Esophagus muscularis mucosa (tissue), 4 donors: ENCODE data around the gene LHFPL6. TPM values are rescaled to one million over a fixed set of nuclear protein-coding genes. Genes with fewer than 3 reads are reported as not detected.
A peak's percentile ranks its signal among the peaks of the same experiment; 100 is the strongest.

Experiments used
- DNase-seq: peaks from one replicate; pipeline ENCODE4 v3.0.0-alpha.2; 2017; ENCODE audit errors: extremely low spot score
- H3K27ac ChIP-seq, 4 donors: fragments of 200-600 bp; sonication (generic); replicated peaks in 1 of 4; 1 replicate in 3 of 4; 2 replicates in 1 of 4; pipeline ENCODE4 v1.5.1; 2016 to 2019; ENCODE audit warnings: mild to moderate bottlenecking in 1 of 4
- H3K27me3 ChIP-seq, 4 donors: fragments of 200-600 bp; sonication (generic); one replicate each; pipeline versions ENCODE4 v1.5.1 to v1.6.0; 2016 to 2019
- H3K36me3 ChIP-seq, 4 donors: fragments of 200-600 bp; sonication (generic); one replicate each; pipeline ENCODE4 v1.5.1; 2016 to 2019
- H3K4me1 ChIP-seq, 4 donors: fragments of 200-600 bp; sonication (generic); one replicate each; pipeline ENCODE4 v1.5.1; 2016 to 2019
- H3K4me3 ChIP-seq, 4 donors: fragments of 200-600 bp; sonication (generic); 1 replicate in 2 of 4; 2 replicates in 2 of 4; pipeline ENCODE4 v1.5.1; 2016 to 2019; ENCODE audit warnings: mild to moderate bottlenecking in 4 of 4, moderate library complexity in 1 of 4
- H3K9me3 ChIP-seq, 4 donors: fragments of 200-600 bp; sonication (generic); 1 replicate in 3 of 4; 2 replicates in 1 of 4; pipeline ENCODE4 v1.5.1; 2016 to 2019
- CTCF ChIP-seq, 3 experiments: fragments of 200-600 bp in 2 of 3; fragments of 450-650 bp in 1 of 3; sonication (generic) in 2 of 3; IDR thresholded peaks; one replicate each; pipeline ENCODE4 v1.5.1; 2017 to 2019; ENCODE audit warnings: antibody characterized with exemption in 3 of 3, mild to moderate bottlenecking in 2 of 3, moderate library complexity in 1 of 3
- EP300 ChIP-seq: sonication (generic); formaldehyde crosslinking; IDR thresholded peaks from one replicate; pipeline ENCODE4 v1.6.1; 2017; ENCODE audit warnings: antibody characterized with exemption
- POLR2A ChIP-seq: fragments of 450-650 bp; IDR thresholded peaks from one replicate; pipeline ENCODE4 v1.6.1; 2017; ENCODE audit warnings: antibody characterized with exemption, moderate library complexity, mild to moderate bottlenecking, low read depth
- POLR2AphosphoS5 ChIP-seq, 2 donors: sonication (generic); formaldehyde crosslinking; IDR thresholded peaks; one replicate each; pipeline ENCODE4 v1.6.1; 2017; ENCODE audit warnings: antibody characterized with exemption in 2 of 2
- WGBS: methylation state at CpG from one replicate; pipeline ENCODE4 v1.1.5; 2018; 5-methylcytosine and 5-hydroxymethylcytosine counted together
- intact Hi-C: fragments of 100-400 bp; cut with DNase I; formaldehyde crosslinking; loops from one replicate; pipeline ENCODE4 v1.15.1; 2023
- total RNA-seq, 4 donors: library from RNA; depleted of rRNA; stranded (reverse); fragments of >200 nt; gene quantifications; one replicate each; pipeline versions ENCODE4 v1.1.0 to v1.2.1, GENCODE V29; 2016

LHFPL6 gene
- total RNA-seq, 4 donors from 2014 or later: 55.6 to 75.9 (median 72.0) TPM

- H3K27ac ChIP-seq: no peak overlapping the region
- no peak for DNase-seq
- H3K36me3 ChIP-seq: no peaks in the 10 kb centered on the region
- intact Hi-C loops: no loop called here
- H3K4me1 ChIP-seq: peaks cover 32 to 42% (median 37%) of the 10 kb centered on the region in 4 donors
- H3K9me3 ChIP-seq: no peaks in the 10 kb centered on the region
- H3K27me3 ChIP-seq: no peaks in the 10 kb centered on the region
- H3K4me3 ChIP-seq: no peak overlapping the region
- whole genome bisulfite sequencing: 83% methylated on average over 1 of the region's 1 CpG
- TF ChIP-seq EP300: no peak
- no peak for TF ChIP-seq POLR2A
- no peak for TF ChIP-seq CTCF (IDR thresholded peaks at IDR 0.05)
- TF ChIP-seq POLR2AphosphoS5 (IDR thresholded peaks at IDR 0.05): no peak
Measured at GRCh38 chr13:39525506-39525905, 77.5 kb downstream of the LHFPL6 start.

- no peaks in the 10 kb centered on the region for H3K36me3 ChIP-seq
Measured at GRCh38 chr13:39524795-39525194, 78.2 kb downstream of the LHFPL6 start.

GRCh38 chr13:39522329-39522728, 80.7 kb downstream of the LHFPL6 start:
- WGBS: 100% methylated on average over 4 of the region's 4 CpGs

More at GRCh38 chr13:39524795-39525194, 78.2 kb downstream of the LHFPL6 start:
- H3K4me3 ChIP-seq: no peak overlapping the region
- intact Hi-C loops: no loop called here
- peaks cover 28 to 39% (median 32%) of the 10 kb centered on the region in 4 donors for H3K4me1 ChIP-seq
- WGBS: 92% methylated on average over 4 of the region's 4 CpGs
- no peaks in the 10 kb centered on the region for H3K27me3 ChIP-seq
- TF ChIP-seq EP300 (no peak), CTCF (IDR thresholded peaks at IDR 0.05) (no peak), POLR2AphosphoS5 (IDR thresholded peaks at IDR 0.05) (no peak), POLR2A (no peak)
- no peak for DNase-seq
- no peak overlapping the region for H3K27ac ChIP-seq
- no peaks in the 10 kb centered on the region for H3K9me3 ChIP-seq

GRCh38 chr13:39521701-39522100, 81.3 kb downstream of the LHFPL6 start:
- intact Hi-C loops: no loop called here
- no peak overlapping the region for H3K27ac ChIP-seq
- TF ChIP-seq POLR2AphosphoS5 (IDR thresholded peaks at IDR 0.05): no peak
- no peak for TF ChIP-seq POLR2A
- TF ChIP-seq EP300: no peak
- no peak for TF ChIP-seq CTCF (IDR thresholded peaks at IDR 0.05)
- DNase-seq: no peak
- H3K4me1 ChIP-seq: peaks cover 6 to 22% (median 17%) of the 10 kb centered on the region in 4 donors
- no peaks in the 10 kb centered on the region for H3K9me3 ChIP-seq
- no peaks in the 10 kb centered on the region for H3K27me3 ChIP-seq
- no peak overlapping the region for H3K4me3 ChIP-seq
- H3K36me3 ChIP-seq: no peaks in the 10 kb centered on the region
- WGBS: 67% methylated on average over 4 of the region's 4 CpGs

More at GRCh38 chr13:39522329-39522728, 80.7 kb downstream of the LHFPL6 start:
- Histone ChIP-seq H3K4me3 (no peak overlapping the region), H3K4me1 (peaks cover 9 to 24% (median 16%) of the 10 kb centered on the region in 4 donors), H3K36me3 (no peaks in the 10 kb centered on the region), H3K9me3 (no peaks in the 10 kb centered on the region), H3K27me3 (no peaks in the 10 kb centered on the region), H3K27ac (no peak overlapping the region)
- intact Hi-C loops: no loop called here
- no peak for DNase-seq
- TF ChIP-seq POLR2A (no peak), EP300 (no peak), POLR2AphosphoS5 (IDR thresholded peaks at IDR 0.05) (no peak), CTCF (IDR thresholded peaks at IDR 0.05) (no peak)

- intact Hi-C loops: loop anchor here (10.0 kb wide), 1 partner anchor 59 kb away; no protein-coding TSS in a partner anchor
- DNase-seq: no peak
- no peak overlapping the region for H3K27ac ChIP-seq
- TF ChIP-seq EP300 (no peak), POLR2AphosphoS5 (IDR thresholded peaks at IDR 0.05) (peak in 1 of 2 donors; percentile 27)
- peaks cover 19 to 25% (median 21%) of the 10 kb centered on the region in 4 donors for H3K4me1 ChIP-seq
- H3K9me3 ChIP-seq: no peaks in the 10 kb centered on the region
- H3K27me3 ChIP-seq: no peaks in the 10 kb centered on the region
- 49% methylated on average over 6 of the region's 6 CpGs for WGBS
- no peaks in the 10 kb centered on the region for H3K36me3 ChIP-seq
- H3K4me3 ChIP-seq: no peak overlapping the region
Measured at GRCh38 chr13:39516096-39516495, 86.9 kb downstream of the LHFPL6 start.
